HG02938 (cell line): ENCODE data around the gene ERMN.
"Not testable (repeated sequence)": the region's sequence is repeated elsewhere in the genome, so short reads cannot be mapped to it uniquely, and the experiment has no call there.

Experiments used
- ATAC-seq: cut with Tn5 transposase; IDR thresholded peaks from one replicate; pipeline ENCODE4 v1.9.1; 2021; ENCODE audit warnings: mild to moderate bottlenecking, moderate library complexity; ENCODE audit not compliant: unreplicated experiment

Gene ERMN, protein sequence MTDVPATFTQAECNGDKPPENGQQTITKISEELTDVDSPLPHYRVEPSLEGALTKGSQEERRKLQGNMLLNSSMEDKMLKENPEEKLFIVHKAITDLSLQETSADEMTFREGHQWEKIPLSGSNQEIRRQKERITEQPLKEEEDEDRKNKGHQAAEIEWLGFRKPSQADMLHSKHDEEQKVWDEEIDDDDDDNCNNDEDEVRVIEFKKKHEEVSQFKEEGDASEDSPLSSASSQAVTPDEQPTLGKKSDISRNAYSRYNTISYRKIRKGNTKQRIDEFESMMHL

DNA sequence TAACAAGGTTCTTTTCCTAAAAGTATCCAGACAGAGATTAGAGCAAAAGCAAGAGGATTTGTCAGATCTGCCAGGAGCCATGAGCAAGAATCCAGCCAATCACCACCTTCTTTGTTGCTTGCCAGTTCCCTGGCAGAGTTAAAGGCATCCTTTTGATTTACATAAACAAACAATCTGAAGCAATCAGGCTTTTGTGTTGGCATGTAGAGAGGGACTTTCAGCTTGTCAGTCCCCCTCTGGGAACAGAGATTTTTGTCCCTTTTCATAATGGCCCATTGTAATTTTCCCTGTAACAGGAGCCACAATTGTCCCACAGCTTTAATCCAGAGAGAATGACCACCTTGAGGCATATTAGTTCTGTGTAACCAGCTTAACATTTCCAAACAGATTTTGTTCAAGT, at the start of gene ERMN:
TSS of gene ERMN (minus strand) at position 39 of the 400 bp plus-strand sequence. CDS start 182 bp downstream, outside the sequence.
- ATAC-seq = no peak

DNA sequence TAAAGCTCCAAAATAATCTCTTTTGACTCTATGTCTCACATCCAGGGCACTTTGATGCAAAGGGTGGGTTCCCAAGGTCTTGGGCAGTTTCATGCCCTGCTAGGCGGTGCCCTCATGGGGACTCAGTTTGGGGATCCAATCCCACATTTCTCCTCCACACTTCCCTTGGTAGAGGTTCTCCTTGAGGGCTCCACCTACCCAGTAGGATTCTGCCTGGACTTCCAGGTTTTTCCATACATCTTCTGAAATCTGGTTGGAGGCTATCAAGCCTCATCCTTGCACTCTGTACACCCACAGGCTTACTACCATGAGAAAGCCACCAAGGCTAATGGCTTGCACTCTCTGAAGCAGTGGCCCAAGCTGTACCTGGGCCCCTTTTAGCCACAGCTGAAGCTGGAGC, 49.8 kb upstream of the ERMN start:
- ATAC-seq = no peak

DNA sequence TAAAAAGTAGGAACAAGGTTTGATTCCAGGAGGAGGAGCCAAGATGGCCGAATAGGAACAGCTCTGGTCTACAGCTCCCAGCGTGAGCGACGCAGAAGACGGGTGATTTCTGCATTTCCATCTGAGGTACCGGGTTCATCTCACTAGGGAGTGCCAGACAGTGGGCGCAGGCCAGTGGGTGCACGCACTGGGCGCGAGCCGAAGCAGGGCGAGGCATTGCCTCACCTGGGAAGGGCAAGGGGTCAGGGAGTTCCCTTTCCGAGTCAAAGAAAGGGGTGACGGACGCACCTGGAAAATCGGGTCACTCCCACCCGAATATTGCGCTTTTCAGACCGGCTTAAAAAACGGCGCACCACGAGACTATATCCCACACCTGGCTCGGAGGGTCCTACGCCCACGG, 42.9 kb upstream of the ERMN start:
- not testable (repeated sequence) for ATAC-seq

DNA sequence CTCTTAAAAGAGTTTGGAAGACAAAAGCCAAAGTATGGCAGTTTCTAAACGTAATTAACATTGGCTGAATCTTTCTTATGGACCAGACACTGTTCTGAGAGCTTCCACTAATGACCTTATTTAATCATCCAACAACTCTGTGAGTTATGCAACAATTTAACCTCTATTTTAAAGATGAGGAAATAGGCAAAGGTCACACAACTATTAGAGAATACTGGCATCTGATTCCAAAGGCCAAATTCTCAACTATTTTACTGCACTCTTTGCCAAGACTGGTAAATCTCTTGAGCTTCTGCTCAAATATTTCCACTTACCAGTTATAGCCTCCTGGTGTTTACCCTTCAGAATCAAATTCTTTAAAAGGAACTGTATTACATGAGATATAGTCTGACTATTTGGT, 42.1 kb upstream of the ERMN start:
- no peak for ATAC-seq

DNA sequence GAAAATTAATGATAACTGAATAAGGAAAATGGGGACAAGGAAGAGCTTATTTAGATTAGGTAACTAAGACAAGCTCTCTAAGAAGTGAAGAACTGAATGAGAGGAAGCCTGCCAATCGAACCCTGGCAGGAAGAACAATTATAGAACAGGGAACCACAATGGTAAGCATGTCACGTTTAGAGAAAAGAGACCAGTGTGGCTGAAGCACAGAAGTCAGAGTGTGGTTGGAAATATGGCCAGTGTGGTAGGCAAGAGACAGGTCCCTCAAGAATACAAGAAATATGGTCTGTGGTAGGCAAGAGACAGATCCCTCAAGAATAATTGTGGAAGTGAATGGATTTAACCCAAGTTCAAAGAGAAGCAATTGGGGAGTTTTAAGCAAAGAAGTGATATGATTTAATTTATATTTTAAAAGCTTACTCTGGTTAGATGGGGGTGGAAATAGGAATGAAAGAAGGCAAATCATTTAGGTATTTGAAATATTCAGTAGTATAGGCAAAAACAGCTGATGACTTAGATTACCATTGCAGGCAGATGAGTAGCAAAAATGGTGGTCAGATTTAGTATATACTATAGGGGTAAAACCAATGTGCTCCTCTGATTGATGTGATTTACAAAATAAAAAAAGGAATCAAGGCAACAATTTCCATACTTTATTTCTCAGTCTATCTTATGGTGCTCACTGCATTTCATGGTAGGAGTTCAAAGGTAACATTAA, 38.8 kb upstream of the ERMN start:
- ATAC-seq = peak; percentile 84

DNA sequence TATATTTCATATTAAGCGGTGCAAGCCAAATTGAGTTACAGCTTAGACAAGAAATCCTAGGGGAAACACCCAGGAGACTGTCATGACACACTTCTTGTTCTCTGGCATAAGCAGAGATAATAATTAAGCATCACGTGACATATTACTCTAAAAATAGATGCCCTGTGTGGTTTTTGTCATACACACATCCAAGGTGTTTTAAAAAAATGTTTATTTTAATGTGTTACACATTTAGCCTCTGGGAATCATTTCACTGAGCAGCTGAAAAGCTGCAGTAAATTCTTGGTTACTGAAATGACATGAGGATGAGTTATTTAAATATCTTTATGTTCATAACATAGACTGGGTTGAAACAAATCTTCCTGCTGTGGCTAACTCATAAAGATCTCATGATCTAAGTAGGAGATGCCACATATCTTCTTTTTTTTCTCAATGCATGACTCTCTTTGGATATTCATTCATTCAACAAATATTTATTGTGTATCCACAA, 38.0 kb upstream of the ERMN start:
- ATAC-seq = peak; percentile 55

DNA sequence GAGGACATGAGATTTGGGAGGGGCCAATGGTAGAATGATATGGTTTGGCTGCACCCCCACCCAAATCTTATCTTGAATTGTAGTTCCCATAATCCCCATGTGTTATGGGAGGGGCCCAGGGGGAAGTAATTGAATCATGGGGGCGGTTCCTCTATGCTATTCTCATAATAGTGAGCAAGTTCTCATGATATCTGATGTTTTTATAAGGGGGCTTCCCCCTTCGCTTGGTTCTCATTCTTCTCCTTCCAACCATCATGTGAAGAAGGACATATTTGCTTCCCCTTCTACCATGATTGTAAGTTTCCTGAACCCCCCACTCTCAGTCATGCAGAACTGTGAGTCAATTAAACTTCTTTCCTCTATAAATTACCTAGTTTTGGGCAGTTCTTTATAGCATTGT, 37.0 kb upstream of the ERMN start:
- no peak for ATAC-seq

DNA sequence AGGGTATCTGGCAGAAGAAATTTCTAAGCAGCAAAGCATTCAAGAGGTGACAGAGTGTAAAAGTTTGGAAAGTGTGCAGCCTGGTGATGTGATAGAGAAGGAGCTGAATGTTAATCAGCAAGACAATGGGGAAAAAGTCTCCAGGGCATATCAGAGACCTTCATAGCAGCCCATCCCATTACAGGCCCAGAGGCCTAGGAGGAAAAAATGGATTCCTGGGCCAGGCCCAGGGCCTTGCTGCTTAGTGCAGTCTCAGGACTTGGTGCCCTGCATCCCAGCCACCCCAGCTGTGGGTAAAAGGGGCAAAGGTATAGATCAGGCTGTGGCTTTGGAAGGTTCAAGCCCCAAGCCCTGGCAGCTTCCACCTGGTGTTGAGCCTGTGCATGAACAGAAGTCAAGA, 35.9 kb upstream of the ERMN start:
- no peak for ATAC-seq

DNA sequence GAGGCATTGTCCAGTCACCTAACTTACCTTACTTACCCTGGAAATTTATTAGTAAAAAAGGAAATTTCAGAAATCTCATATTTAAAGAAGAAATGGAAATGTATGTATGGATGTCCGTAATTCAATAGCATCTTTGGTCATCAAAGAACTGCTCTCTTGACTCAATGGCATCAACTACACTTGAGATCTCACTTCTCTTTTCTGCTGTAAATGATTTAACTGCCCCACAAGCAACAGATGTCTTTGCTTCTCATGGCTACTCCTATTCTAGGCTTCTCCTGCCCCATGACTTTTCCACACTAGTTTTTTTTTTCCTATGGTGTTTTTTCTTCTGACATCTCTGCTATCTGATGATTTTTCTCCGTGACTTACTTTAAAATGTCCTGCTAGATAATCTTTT, 34.0 kb upstream of the ERMN start:
- peak; percentile 33 for ATAC-seq

DNA sequence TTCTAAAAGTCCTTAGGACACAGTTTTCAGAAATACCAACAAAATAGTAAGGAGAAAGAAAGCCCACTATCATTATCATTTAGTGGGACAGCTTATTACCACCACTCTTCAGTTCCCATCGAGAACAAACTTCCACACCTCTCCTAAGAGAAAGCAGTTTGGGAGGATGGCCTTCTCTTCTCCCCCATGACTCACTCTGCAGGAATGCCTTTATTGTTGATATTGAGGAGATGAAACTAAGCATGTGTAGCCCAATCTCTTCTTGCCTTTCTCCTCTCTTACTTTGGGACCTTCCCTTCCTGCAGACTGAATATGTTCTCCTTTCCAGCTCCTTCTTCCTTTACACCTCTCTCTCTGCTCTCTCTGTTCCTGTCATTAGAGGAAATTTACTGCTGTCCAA, 30.0 kb upstream of the ERMN start:
- no peak for ATAC-seq

DNA sequence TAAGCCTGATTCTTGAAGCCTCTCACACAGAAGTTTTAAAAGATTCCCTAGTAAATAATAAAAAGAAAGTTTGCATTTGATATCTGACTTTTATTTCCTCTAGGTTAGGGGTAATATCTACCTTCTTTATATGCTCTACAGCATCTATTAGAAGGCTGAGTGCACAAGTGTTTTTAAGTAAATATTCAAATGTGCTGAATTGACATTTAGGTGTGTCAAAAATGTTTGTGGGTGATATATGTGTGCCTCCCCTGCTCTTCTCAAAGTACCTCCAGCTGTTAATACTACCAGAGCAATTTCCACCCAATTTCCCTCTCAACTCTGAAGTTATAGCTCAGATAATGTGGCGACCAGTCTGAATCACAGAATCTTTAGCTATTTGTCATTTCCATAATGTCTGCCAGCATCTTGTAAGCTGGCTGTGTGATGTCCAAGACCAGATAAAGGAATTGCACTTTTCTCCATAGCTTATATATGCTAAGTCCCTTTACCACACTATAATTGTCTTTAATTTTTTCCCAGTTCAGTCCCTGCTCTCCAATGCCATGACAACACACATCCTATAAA, 24.4 kb upstream of the ERMN start:
- ATAC-seq = no peak

DNA sequence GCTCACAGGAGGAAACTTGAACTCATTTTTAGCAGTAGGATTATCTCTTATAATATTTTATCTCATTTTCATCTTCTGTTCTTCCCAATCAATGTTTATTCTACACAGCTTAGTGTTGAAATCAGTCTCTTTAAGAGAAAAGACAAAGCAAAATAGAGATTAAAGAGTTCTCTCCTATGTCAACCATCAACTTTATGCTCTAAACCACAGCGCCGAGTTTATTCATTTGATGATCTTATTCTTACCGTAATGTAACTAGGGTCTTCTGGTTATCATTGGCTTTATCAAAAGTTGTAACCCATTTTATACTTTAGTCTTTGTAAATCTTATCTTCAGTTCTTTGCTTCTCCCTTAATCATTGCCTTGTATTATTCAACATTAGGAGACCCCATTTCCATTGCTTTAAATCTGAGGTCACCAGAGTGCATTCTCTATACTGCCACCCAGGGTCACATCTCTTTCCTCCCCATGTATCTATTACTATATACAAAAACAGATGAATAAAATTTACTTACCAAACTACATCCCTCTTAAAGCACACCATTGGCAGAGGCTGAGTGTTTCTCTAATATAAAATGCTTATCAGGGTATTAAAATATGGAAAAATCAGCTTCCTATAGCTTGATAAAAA, 22.8 kb upstream of the ERMN start:
- ATAC-seq = no peak

DNA sequence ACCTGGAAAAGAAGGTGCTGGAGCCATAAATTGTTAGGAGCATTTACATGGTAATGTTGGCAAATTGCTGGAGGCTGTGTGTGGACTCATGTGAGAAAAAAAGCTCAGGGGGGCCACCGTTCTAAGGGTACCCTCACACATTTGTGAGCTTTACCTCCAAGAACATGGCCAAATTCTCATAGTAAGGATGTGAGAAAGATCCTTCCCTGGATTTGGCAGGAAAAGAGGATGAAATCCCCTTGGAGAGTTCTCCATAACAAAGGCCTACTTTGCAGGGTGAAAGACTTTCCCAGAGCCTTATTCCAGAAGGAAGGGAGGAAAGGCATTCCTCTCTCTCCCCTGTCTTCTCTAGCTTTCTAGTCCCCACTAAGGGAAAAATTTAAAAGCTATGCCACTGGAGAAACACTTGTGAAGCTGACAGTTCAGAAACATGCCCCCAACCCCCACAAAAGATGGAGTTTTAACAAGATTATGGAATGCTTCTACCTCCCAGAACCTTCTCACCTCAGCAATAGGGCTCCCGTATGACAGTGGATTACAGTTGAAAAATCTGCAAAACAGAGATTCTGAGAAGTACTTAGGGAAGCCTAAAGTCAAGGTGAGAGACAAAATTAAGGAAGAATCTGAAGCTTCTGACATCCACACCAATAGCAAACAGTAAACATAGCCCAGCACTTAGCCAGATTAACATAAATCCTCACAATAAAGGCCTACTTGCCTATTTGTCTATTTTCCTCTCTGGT, 20.2 kb upstream of the ERMN start:
- ATAC-seq = no peak

DNA sequence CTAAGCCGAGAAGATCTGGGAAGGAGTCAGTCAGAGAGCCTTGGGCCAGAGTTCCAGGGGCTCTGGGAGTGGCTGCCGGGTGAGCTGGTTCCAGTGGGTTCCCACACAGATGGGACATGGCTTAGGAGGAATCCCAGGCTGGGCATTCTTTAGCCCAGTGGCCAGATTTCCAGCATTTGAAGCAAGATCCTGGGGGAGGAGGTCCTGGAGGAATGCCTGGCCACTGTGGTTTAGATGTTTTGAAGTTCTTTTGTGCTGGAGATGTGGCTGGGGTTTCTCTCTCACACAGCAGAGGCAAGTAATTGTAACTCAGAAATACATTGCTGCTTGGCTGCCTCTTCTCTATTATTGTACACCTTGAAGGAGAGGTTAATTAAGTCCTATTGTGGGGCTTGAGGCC, 15.8 kb upstream of the ERMN start:
- not testable (repeated sequence) for ATAC-seq

DNA sequence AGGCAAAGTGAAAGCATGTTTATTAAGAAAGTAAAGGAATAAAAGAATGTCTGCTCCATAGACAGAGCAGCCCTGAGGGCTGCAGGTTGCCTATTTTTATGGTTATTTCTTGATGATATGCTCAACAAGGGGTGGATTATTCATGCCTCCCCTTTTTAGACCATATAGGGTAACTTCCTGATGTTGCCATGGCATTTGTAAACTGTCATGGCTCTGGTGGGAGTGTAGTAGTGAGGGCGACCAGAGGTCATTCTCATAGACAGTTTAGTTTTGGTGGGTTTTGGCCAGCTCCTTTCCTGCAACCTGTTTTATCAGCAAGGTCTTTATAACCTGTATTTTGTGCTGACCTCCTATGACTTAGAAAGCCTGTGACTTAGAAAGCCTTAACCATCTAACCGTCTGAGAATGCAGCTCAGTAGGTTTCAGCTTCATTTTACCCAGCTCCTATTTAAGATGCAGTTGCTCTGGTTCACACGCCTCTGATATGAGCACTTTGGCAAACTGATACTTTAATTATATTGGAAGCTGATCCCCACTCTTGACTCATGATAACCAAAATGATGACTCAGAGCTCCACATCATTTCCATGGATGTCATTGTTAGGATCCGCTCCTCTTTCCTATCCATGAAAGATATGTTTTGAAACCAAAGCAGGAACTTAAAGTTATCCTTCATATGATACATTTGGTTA, 14.5 kb upstream of the ERMN start:
- ATAC-seq = no peak

DNA sequence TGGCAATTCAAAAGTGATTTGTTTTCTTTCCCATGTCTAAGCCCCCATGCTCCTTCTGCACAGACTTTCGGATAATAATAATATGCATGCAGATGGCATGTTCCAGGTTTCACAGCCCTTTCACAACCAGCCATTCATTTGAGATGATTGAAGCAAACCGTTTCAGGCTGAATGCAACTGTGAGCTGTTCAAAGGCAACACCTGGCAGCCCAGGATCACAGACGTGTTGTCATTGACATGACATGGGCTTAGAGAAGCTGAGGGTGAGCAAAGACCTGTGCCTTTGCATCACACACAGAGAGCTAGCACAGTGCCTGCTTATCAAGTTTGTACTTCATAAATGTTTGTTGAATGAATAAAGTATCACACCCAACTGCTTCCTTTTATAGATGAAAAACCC, 12.4 kb upstream of the ERMN start:
- ATAC-seq = no peak

DNA sequence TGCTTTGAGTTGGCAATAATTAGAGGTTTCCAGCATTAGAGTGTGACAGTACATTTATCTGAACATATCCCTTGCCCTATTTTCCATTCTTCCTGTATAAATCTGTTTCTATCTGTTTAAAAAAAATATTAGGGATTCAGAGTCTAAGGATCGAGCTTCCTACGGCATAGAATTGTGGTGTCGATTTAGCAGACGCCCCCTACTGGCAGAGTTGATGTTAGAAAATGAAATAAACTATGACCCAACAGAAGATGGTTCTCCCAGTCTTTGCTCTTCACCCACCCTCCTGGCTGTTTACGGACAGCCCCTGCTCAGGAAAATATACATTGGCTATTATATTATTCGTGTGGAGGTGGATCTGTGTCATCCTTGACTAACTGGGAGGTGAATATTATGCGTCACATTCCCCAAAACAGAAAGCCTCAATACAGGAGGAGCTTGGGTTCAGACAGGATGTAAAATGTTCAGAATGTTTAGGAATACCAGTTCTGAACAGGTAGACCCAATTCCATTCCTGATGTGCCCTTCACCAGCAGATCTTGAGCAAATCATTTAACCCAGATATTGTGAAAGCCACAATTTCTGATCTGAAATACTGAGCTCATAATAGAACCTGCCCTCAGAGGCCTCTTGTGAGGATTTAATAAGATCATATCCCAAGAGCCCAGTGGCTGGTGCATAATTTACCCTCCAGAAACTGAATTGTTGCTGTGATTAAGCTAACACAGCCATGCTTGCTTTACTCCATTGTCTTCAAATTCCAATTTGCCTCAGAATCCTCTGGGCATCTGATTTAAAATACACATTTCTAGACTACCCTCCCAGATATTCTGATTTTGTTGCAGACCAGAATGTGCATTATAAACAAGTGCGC, 10.8 kb upstream of the ERMN start:
- ATAC-seq = peak; percentile 57

DNA sequence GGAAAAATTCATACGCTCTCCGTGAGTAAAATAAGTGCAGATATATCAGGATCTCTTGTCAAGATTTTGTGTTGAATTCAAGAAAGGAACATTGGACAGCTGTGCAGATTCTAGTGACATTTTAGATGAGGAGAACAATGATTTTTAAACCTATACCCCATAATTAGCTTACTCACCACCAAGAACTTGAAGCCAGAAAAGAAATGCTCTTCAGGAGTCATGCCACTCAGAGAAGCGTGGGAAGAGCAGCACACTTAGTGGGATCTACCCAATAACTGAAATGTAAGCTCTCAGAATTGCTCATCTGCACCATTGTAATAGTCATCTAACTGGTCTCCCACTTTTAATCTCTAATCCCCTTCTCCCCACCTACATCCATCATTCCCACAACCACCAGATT, 9.2 kb upstream of the ERMN start:
- no peak for ATAC-seq

DNA sequence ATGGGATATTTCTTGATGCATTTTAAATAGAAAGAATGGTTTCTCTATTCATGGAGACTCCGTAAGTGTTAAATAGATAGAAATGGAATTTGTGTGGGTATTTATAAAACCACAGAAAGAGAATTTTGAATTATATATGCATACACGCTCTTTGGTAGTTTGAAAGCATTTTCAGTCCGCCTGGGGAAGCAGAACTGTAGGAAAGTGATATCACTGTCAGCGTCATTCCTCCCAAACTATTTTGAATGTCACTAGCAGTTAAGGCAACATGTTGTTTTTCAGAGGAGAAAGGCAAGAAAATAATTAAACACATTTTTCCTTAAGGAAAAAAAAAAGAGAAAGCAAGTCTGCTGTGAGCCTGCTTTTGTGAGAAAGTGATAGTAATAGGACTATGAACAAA, 8.7 kb upstream of the ERMN start:
- no peak for ATAC-seq
